HG02642 (cell line): ENCODE measurements around the gene MCM7.

Experiments used
- ATAC-seq: cut with Tn5 transposase; IDR thresholded peaks from one replicate; pipeline ENCODE4 v1.9.1; 2021; ENCODE audit warnings: mild to moderate bottlenecking; ENCODE audit not compliant: unreplicated experiment, poor library complexity

Gene MCM7

GRCh38 chr7:100124301-100125230, 23.4 kb upstream of the MCM7 start:
- no peak for ATAC-seq

GRCh38 chr7:100122568-100122967, 21.4 kb upstream of the MCM7 start:
- no peak for ATAC-seq

DNA sequence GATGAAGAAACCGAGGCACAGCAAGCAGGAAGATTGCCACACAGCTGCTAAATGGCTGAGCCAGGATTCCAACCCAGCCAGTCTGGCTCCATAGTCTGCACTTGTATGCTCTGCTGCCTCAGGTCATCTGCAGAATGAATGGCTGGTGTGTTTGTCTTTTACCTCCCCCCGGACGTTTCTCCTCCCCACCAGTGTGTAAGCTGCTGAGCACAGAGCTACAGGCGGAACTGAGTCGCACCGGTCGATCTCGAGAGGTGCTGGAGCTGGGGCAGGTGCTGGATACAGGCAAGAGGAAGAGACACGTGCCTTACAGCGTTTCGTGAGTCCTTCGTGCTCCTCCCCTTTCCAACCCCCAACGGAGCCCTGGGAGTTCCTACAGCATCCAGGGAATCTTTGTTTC, 20.9 kb upstream of the MCM7 start:
- no peak for ATAC-seq

GRCh38 chr7:100120733-100121036, 19.5 kb upstream of the MCM7 start:
- no peak for ATAC-seq

DNA sequence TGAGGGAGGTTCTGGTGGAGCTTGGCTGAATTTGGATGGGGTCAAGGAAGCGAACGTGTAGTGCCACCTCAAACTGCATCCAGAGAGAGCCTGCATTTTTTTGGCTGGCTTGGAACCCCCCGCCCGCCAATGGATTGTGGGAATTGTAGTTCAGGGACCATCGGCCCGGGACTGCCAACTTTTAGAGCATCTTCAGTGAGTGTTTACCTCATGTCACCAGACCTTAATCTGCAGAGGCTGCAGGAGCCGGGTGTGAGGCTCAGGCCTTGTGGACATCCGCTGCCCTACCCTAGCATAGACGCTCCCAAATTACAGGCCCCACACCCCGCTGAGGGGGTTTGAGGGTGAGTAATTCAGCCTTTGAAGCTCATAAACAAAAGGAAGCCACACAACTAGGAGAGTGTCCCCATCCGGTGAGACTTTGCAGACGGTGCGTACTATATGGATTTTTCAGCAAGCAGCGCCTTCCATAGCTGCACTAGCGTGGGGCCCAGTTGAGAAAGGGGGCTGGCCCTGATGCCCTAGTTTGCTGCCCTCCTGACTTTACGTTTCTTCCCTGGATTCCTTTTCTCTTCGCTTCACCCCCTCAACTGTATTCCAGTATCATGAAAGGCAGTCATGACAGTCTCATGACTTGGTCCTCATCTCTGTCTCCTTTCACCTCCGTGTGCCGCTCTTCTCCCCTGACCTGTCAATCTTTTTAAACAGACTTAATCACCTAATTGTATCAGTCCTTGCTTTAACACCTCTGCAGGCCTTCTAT, 19.0 kb upstream of the MCM7 start:
- ATAC-seq: peak; percentile 31

DNA sequence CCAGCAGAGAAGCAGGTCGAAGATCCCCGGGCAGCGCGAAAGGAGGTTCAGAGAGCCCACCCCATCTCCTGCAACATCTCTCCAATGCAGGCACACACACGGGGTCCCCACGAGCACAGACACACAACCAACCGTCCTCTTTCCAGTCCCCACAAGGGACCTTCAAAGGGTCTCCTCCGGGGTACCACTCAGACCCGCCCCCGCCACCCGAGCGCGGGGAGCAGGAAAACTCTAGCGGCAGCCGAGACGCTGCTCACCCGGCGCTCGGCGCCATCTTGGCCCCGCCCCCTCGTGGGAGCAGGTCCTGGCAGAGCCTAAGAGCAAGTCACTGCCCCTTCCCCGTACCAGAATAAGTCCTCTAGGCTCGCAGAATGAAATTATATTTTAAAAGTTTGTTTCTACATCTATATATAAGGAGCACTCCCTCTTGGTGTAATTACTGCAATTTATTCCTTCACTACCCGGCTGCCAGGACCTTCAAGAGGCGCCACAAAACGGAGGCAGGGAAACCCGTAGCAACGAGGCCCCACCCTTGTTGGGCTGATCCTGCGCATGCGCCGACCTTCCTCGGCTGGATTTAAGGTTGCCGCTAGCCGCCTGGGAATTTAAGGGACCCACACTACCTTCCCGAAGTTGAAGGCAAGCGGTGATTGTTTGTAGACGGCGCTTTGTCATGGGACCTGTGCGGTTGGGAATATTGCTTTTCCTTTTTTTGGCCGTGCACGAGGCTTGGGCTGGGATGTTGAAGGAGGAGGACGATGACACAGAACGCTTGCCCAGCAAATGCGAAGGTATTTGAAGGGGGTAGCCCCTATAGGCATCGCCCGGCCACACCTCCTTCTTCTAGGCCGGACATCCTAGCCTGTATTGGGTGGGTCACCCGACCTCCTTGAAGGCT, 18.1 kb upstream of the MCM7 start, which contains the start of the genes CNPY4 and TAF6:
Gene CNPY4 (plus strand): TSS at position 563 of the 898 bp plus-strand sequence. CDS start 111 bp downstream, at position 674.
Gene TAF6 (minus strand): TSS at position 287 of the 898 bp plus-strand sequence. CDS start 5,149 bp downstream, outside the sequence.
- peak; percentile 82 for ATAC-seq

DNA sequence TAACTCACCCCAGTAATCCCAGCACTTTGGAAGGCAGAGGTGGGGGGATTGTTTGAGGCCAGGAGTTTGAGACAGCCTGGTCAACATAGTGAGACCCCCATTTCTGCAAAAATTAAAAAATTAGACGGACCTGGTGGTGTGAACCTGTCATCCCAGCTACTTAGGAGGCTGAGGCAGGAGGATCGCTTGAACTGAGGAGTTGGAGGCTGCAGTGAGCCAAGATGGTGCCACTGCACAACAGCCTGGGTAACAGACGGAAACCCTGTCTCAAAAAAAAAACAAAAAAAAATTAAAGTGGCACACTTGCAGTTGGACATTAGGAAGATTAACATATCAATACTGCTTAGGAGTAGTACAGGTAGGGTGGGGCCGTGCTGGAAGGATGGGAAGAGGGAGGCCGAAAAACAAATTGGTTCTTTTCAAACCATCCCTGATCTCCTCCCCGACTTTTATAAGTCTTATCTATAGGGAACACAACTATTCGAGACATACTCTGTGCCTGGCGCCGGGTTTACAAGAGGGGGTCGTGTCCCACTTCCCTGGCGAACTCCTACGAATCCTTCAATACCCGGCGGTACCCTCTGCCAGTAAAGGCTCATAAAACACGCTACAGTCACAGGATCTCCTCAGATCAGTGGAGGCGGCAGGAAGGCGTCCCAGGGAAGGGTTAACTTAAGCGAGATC, 17.3 kb upstream of the MCM7 start:
- no peak for ATAC-seq

DNA sequence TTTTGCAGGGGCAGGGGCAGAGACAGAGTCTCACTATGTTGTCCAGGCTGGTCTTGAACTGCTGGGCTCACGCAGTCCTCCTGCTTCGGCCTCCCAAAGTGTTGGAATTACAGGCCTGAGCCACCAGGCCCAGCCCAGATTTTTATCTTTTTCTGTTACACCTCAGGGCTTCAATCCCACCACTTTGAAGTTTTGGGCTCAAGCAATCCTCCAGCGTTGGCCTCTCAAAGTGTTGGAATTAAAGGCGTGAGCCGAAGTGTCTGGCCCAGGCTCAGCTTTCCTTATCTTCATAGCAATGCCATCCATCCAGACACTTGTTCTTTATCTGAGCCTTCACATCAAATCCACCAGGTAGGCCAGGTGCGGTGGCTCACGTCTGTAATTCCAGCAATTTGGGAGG, 13.8 kb upstream of the MCM7 start:
- ATAC-seq: no peak

GRCh38 chr7:100111914-100112313, 10.7 kb upstream of the MCM7 start:
- ATAC-seq: no peak

DNA sequence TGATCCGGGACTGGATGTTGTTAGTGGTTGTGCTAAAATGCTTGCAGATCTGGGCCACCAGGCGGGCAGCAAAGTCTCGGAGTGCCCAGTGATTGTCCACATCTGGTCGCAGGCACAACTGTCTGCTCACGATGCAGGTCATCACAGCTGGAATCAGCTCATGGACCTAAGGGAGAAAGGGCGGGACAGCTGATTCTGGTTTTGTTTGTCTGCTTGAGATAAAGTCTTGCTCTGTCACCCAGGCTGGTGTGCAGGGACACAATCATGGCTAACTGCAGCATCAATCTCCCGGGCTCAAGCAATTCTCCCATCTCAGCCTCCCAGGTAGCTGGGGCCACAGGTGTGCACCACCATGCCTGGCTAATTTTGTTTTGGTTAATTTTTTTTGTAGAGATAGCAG, 10.0 kb upstream of the MCM7 start:
- ATAC-seq: no peak

DNA sequence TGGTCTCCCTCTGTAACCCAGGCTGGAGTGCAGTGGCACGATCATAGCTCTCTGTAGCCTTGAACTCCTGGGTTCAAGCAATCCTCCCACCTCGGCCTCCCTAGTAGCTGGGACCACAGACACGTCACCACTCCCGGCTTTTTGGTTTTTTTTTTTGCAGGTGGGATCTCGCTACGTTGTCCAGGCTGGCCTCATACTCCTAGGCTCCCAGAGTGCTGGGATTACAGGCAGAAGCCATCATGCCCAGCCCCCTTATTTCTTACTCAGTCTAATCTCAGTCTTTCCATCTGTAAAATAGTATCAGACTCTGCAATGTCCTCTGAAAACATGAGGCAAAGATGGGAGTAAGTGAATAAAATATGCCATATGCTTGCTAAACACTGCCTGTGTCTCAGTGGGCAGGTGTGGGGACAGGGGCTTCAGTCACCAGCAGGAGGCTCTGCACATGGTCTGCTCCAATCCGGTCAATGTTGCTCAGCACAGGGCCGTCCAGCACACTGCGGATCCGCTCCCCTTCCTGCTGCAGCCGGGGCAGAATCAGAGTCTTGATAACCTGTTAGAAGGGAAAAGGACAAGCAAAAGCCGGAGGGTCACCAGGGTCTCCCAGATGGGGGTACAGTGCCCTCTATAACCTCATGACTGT, 8.4 kb upstream of the MCM7 start:
- no peak for ATAC-seq

GRCh38 chr7:100107890-100108289, 6.7 kb upstream of the MCM7 start:
- no peak for ATAC-seq

GRCh38 chr7:100107125-100107737, 6.0 kb upstream of the MCM7 start:
- ATAC-seq: no peak

GRCh38 chr7:100106633-100107032, 5.4 kb upstream of the MCM7 start:
- no peak for ATAC-seq

GRCh38 chr7:100105534-100105933, 4.3 kb upstream of the MCM7 start:
- no peak for ATAC-seq

GRCh38 chr7:100102950-100103840, 2.0 kb upstream of the MCM7 start:
- no peak for ATAC-seq

- peak; percentile 73 for ATAC-seq
Measured at GRCh38 chr7:100100420-100101015, 679 bp downstream of the MCM7 start.

DNA sequence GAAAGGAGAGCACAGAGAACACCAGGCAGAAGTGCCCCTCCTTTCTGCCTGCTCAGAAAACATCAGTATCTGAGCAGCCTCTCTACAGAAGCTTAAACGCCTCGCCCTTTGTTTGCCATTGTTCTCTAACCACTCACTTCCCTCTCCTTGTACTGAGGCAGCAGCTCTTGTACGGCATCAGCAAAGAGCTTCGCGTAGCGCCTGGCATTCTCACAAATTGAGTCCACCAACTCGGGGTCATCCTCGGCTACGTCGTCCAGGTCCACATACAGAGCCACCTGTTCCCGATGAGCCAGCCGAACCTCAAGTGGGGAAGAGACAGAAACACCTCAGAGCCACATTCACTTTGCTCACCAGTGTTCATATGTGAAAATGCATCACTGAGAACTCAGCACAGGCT, 1.7 kb downstream of the MCM7 start:
- no peak for ATAC-seq
